Right renal pelvis (tissue), 4 donors: ENCODE measurements around the gene CKAP2. TPM values are rescaled to one million over a fixed set of nuclear protein-coding genes. Genes with fewer than 3 reads are reported as not detected.

Source experiments
- polyA plus RNA-seq, 4 donors: library from polyadenylated mRNA; unstranded; fragments of 120-200 nt; gene quantifications; one replicate each; pipeline ENCODE4 v1.2.1, GENCODE V29; 2013; ENCODE audit not compliant: insufficient read length in 4 of 4

The CKAP2 gene
- polyA plus RNA-seq, 4 donors, result 44.1 to 70.7 (median 60.7) TPM

Other genes starting within 250 kb of the CKAP2 start
- 1 to 10 TPM; 7.0 to 8.8 (median 7.3) TPM for gene THSD1, start 49.3 kb upstream of the CKAP2 start, polyA plus RNA-seq
- gene VPS36, start 4.8 kb upstream of the CKAP2 start, polyA plus RNA-seq, result 10 to 100 TPM; 43.7 to 58.1 (median 53.5) TPM
- gene HNRNPA1L2, start 187.0 kb downstream of the CKAP2 start, polyA plus RNA-seq, result 10 to 100 TPM; 20.2 to 21.9 (median 20.9) TPM
- 10 to 100 TPM; 53.4 to 58.6 (median 56.4) TPM for gene SUGT1, start 197.4 kb downstream of the CKAP2 start, polyA plus RNA-seq